GM12873 (cell line): ENCODE results near the gene SCN8A.

Experiments
- CTCF ChIP-seq: IDR thresholded peaks from 2 replicates; pipeline ENCODE4 v1.5.1; 2012; ENCODE audit warnings: low read depth, mild to moderate bottlenecking, moderate library complexity, low read length, control low read depth; ENCODE audit not compliant: insufficient read depth; ENCODE audit errors: missing control alignments

Gene SCN8A

GRCh38 chr12:51818086-51818485, 227.1 kb downstream of the SCN8A start:
- TF ChIP-seq CTCF, result no peak

- TF ChIP-seq CTCF, result no peak
Measured at GRCh38 chr12:51818566-51819300, 227.7 kb downstream of the SCN8A start.

- peak; percentile 2 for TF ChIP-seq CTCF
Measured at GRCh38 chr12:51819736-51820525, 228.9 kb downstream of the SCN8A start.

GRCh38 chr12:51820526-51821439, 229.8 kb downstream of the SCN8A start:
- peak; percentile 8 for TF ChIP-seq CTCF

GRCh38 chr12:51821440-51822260, 230.6 kb downstream of the SCN8A start:
- no peak for TF ChIP-seq CTCF

- TF ChIP-seq CTCF, result no peak
Measured at GRCh38 chr12:51822261-51822616, 231.2 kb downstream of the SCN8A start.
